Heart left ventricle (tissue), 13 donors: ENCODE measurements around the gene SERPINB6.

ENCODE experiments used
- CTCF ChIP-seq, 12 donors: fragments of 200-600 bp; sonication (generic) in 4 of 12; IDR thresholded peaks; one replicate each; pipeline versions ENCODE4 v1.5.0 to v1.8.0; 2018 to 2022; ENCODE audit warnings: antibody characterized with exemption in 12 of 12, mild to moderate bottlenecking in 5 of 12
- POLR2A ChIP-seq, 2 donors: fragments of 450-650 bp; IDR thresholded peaks; one replicate each; pipeline ENCODE4 v1.6.1; 2017; ENCODE audit warnings: antibody characterized with exemption in 2 of 2, mild to moderate bottlenecking in 2 of 2, moderate library complexity in 2 of 2
- donor health status: ischemic (EF 13 %, LVEDD 7.1; RV severe dilation, severe dysfunction).
- donor health status: DM: no; HTN: yes; CAD: no.
- donor health status: DM: no; HTN: no; CAD: no.
- donor health status: ischemic (EF 25% LVEDD 6.9; RV normal size, moderate dysfunction).
- donor health status: ischemic (EF 25% LVEDD 5.7; RV mildly dilated, moderate dysfunction).
- donor health status: ischemic (EF 35%, LVEDD 5.7; RV mildly dilated, moderate dysfunction).
- donor health status: nonischemic (EF 11% LVEDD 7.7; RV severe dilation, severe dysfunction).
- donor health status: DM: yes; HTN: yes; CAD: no.
- donor health status: PGD.
- donor health status: ischemic (EF 29% LVEDD 5.4; RV normal size, mild dysfunction).
- donor health status: nonischemic (EF 23%, LVEDD 6.1; RV moderate dilation, normal function).

- TF ChIP-seq POLR2A (IDR thresholded peaks at IDR 0.05) (no peak), CTCF (IDR thresholded peaks at IDR 0.05) (no peak)
Observed at GRCh38 chr6:2945153-2945452, 26.3 kb downstream of the SERPINB6 start.
